Measurements from ENCODE around the gene KIAA0825.

GRCh38 chr5:94175912-94176311 is 442.5 kb downstream of the KIAA0825 start:
- TF ChIP-seq, protein P1, sequence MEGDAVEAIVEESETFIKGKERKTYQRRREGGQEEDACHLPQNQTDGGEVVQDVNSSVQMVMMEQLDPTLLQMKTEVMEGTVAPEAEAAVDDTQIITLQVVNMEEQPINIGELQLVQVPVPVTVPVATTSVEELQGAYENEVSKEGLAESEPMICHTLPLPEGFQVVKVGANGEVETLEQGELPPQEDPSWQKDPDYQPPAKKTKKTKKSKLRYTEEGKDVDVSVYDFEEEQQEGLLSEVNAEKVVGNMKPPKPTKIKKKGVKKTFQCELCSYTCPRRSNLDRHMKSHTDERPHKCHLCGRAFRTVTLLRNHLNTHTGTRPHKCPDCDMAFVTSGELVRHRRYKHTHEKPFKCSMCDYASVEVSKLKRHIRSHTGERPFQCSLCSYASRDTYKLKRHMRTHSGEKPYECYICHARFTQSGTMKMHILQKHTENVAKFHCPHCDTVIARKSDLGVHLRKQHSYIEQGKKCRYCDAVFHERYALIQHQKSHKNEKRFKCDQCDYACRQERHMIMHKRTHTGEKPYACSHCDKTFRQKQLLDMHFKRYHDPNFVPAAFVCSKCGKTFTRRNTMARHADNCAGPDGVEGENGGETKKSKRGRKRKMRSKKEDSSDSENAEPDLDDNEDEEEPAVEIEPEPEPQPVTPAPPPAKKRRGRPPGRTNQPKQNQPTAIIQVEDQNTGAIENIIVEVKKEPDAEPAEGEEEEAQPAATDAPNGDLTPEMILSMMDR (conservative IDR thresholded peaks at IDR 0.05; ENCODE audit: low read depth, low read length): no peak
- no peak for TF ChIP-seq EZH2phosphoT487 (IDR thresholded peaks at IDR 0.05; ENCODE audit: borderline replicate concordance, low read length)

Data from PC-3 (cell line).